CD4-positive, alpha-beta T cell treated with Interleukin-4 for 1 hour (primary cell): ENCODE results near the gene DPP9.
"Not testable (repeated sequence)": the region's sequence is repeated elsewhere in the genome, so short reads cannot be mapped to it uniquely, and the experiment has no call there.

Experiments used
- DNase-seq, 2 donors: peaks; one replicate each; pipeline ENCODE4 v3.0.0-alpha.2; 2020 to 2022

DPP9 gene

GRCh38 chr19:4723595-4724514 is at the start of gene DPP9:
Gene DPP9 (minus strand): TSS chr19:4723842. CDS start chr19:4719906, 3,936 bp downstream.
- DNase-seq: peak; percentile 99

GRCh38 chr19:4773047-4773640 is 49.5 kb upstream of the DPP9 start:
- DNase-seq: no peak

GRCh38 chr19:4772566-4772965 is 48.9 kb upstream of the DPP9 start:
- no peak for DNase-seq

- DNase-seq: peak; percentile 72 to 81
Measured at GRCh38 chr19:4768934-4769777, 45.5 kb upstream of the DPP9 start.

GRCh38 chr19:4764393-4764660 is 40.7 kb upstream of the DPP9 start:
- DNase-seq: no peak

GRCh38 chr19:4763021-4763420 is 39.4 kb upstream of the DPP9 start:
- no peak for DNase-seq

GRCh38 chr19:4760285-4760650 is 36.6 kb upstream of the DPP9 start:
- no peak for DNase-seq

- DNase-seq: peak; percentile 74 to 87
Measured at GRCh38 chr19:4759388-4760284, 36.0 kb upstream of the DPP9 start.

- DNase-seq: no peak
Measured at GRCh38 chr19:4758659-4759058, 35.0 kb upstream of the DPP9 start.

- DNase-seq: no peak
Measured at GRCh38 chr19:4758082-4758481, 34.4 kb upstream of the DPP9 start.

- no peak for DNase-seq
Measured at GRCh38 chr19:4755459-4755858, 31.8 kb upstream of the DPP9 start.

GRCh38 chr19:4754248-4754647 is 30.6 kb upstream of the DPP9 start:
- DNase-seq: peak in 1 of 2 donors; percentile 18

- no peak for DNase-seq
Measured at GRCh38 chr19:4749870-4750590, 26.4 kb upstream of the DPP9 start.

- no peak for DNase-seq
Measured at GRCh38 chr19:4748589-4748988, 24.9 kb upstream of the DPP9 start.

GRCh38 chr19:4748185-4748584 is 24.5 kb upstream of the DPP9 start:
- DNase-seq: no peak

- DNase-seq: no peak
Measured at GRCh38 chr19:4745986-4746385, 22.3 kb upstream of the DPP9 start.

- not testable (repeated sequence) for DNase-seq
Measured at GRCh38 chr19:4745175-4745574, 21.5 kb upstream of the DPP9 start.

GRCh38 chr19:4744451-4745174 is 21.0 kb upstream of the DPP9 start:
- DNase-seq: no peak

- no peak for DNase-seq
Measured at GRCh38 chr19:4742723-4743646, 19.3 kb upstream of the DPP9 start.

GRCh38 chr19:4740092-4740491 is 16.4 kb upstream of the DPP9 start:
- no peak for DNase-seq
